ENCODE results near the gene RTN4RL2.

Gene RTN4RL2

DNA sequence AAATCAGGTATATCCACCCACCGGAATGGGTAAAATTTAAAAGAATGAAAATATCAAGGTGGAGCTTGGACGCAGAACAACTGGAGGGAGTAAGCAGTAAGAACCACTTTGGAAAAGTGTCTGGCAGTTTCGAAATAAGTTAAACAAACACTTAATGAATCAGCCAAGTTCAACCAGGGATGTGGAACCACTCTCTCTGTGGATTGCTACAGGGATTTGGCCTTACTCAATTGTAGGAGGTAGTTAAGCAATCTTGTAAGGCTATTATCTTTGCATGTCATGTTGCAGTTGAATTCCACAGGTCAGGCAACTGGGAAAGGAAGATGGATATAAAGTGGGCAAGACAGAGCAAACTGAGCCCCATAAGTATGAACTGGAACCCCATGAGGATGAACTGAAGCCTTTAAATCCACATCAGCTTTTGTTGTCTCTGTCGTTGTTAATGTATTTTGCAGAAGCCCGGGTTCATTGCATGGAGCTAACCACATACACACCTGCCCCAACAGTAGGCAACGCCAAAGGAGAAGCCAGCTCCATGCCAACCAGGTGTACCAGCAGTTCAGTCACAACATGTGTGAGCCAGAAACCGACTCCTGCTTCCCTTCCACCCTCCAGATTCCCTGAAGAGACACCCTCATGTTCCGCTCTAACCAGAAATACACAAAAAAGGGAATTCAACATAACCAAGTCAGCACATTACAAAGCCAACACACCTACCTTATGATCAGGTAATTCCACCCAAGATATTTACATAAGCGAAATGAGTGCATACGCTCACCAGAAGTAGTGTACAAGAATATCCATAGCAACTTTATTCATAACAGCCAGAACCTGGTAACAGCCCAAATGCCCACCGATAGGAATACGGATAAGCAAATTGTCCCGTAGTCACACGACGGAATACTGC is 25.4 kb upstream of the RTN4RL2 start:
- H3K4me1 ChIP-seq (ENCODE audit: control insufficient read depth, low read depth, low read length) = no peaks in the 10 kb centered on the region
- no peak overlapping the region for H3K27ac ChIP-seq (ENCODE audit: low read depth, low read length)
- H4K8ac ChIP-seq (ENCODE audit: low read depth, low read length) = no peak overlapping the region
- H3K79me2 ChIP-seq (ENCODE audit: control insufficient read depth, insufficient read depth, low read length) = no peaks in the 10 kb centered on the region
- H3K4ac ChIP-seq (ENCODE audit: low read depth, low read length) = no peak overlapping the region
- no peak overlapping the region for H3K23ac ChIP-seq (ENCODE audit: low read length)
- H3K4me3 ChIP-seq (ENCODE audit: low read length) = no peak overlapping the region
- no peak overlapping the region for H3K9ac ChIP-seq (ENCODE audit: low read length)
- WGBS (ENCODE audit: extremely low coverage, insufficient coverage, low lambda C conversion rate) = no CpG with 5 or more reads among the region's 15 CpGs
- no peaks in the 10 kb centered on the region for H3K36me3 ChIP-seq (ENCODE audit: control insufficient read depth, insufficient read depth, low read length)
- H3K4me2 ChIP-seq (ENCODE audit: low read length) = no peak overlapping the region
- no peak overlapping the region for H2BK5ac ChIP-seq (ENCODE audit: low read length)
- H2BK120ac ChIP-seq (ENCODE audit: low read depth, low read length) = no peak overlapping the region
- H3K27me3 ChIP-seq (ENCODE audit: insufficient read depth, low read length, poor library complexity) = no peaks in the 10 kb centered on the region
- no peak overlapping the region for H4K5ac ChIP-seq (ENCODE audit: low read length)
- no peak overlapping the region for H2AK5ac ChIP-seq (ENCODE audit: low read length)
- no peak overlapping the region for H2BK15ac ChIP-seq (replicated peaks; ENCODE audit: low read depth)
- H3K79me1 ChIP-seq (ENCODE audit: low read length) = no peaks in the 10 kb centered on the region
- H3K18ac ChIP-seq (ENCODE audit: low read length) = no peak overlapping the region
- no peak for DNase-seq
- peak overlapping the region; percentile 15 for H3K56ac ChIP-seq (ENCODE audit: low read length)

DNA sequence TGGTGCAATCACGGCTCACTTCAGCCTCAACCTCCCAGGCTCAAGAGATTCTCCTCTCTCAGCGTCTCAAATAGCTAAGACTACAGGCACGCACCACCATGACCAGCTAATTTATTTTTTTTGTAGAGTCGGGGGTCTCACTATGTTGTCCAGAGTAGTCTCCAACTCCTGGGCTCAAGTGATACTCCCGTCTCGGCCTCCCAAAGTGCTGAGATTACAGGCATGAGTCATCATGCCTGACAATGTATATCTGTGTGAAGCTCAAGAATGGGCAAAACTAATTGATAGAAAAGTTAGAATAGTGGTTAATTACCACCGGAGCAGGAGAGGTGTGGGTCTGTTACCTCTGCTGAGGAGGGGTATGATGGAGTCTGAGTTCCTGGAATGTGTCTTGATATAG is 24.3 kb upstream of the RTN4RL2 start:
- Histone ChIP-seq H3K23ac (ENCODE audit: low read length) (no peak overlapping the region), H3K4me3 (ENCODE audit: low read length) (no peak overlapping the region)

DNA sequence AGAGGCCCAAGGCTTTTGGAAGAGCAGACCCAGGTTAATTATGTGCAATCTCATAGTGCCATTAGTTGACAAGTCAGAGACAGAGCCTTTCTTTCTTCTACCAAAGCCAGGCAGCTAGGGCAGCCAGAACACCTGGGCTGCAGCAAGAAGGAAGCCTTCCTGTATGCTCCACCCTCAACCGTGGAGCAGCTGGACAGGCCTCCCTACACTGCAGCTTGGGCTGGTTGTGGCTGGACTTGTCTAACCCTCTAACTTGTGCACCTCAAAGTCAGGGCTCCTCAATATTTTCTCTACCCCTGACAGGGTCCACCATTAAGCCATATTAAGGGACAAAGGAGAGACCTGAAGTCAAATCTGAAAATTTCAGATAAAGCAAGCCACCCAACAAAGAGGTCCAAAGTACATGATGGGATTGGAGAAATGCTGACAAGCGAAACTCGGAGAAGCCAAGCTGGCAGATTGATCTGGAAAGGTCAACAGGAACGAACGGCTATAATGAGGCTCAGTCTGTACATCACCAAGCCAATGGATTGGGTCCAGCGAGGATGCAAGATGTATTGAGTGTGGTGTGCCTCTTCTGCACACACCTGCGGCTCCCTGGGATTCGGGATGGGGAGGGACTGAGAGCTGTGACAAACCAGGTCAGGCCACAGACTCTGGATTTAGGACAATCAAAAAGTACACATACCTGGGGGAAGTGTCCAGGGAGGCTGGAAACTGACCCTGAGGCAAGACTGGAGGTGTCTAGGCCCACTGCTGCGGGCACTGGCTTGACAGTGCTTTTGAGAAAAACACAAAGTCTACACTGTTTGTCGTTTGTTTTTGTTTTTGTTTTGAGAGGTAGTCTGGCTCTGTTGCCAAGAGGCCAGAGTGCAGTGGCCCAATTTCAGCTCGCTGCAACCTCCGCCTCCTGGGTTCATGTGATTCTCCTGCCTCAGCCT is 21.7 kb upstream of the RTN4RL2 start:
- H3K56ac ChIP-seq (ENCODE audit: low read length) = no peak overlapping the region
- no peak overlapping the region for H3K4ac ChIP-seq (ENCODE audit: low read depth, low read length)
- no peak overlapping the region for H2BK15ac ChIP-seq (replicated peaks; ENCODE audit: low read depth)
- no peak overlapping the region for H3K9ac ChIP-seq (ENCODE audit: low read length)
- H2BK5ac ChIP-seq (ENCODE audit: low read length) = no peak overlapping the region
- no peak overlapping the region for H3K23ac ChIP-seq (ENCODE audit: low read length)
- no peak overlapping the region for H2AK5ac ChIP-seq (ENCODE audit: low read length)
- DNase-seq = no peak
- H3K4me2 ChIP-seq (ENCODE audit: low read length) = no peak overlapping the region
- no peaks in the 10 kb centered on the region for H3K79me2 ChIP-seq (ENCODE audit: control insufficient read depth, insufficient read depth, low read length)
- H3K27me3 ChIP-seq (ENCODE audit: insufficient read depth, low read length, poor library complexity) = peaks cover 2% of the 10 kb centered on the region
- H3K18ac ChIP-seq (ENCODE audit: low read length) = no peak overlapping the region
- H3K4me1 ChIP-seq (ENCODE audit: control insufficient read depth, low read depth, low read length) = no peaks in the 10 kb centered on the region
- no CpG with 5 or more reads among the region's 12 CpGs for WGBS (ENCODE audit: extremely low coverage, insufficient coverage, low lambda C conversion rate)
- H3K79me1 ChIP-seq (ENCODE audit: low read length) = no peaks in the 10 kb centered on the region
- no peak overlapping the region for H3K27ac ChIP-seq (ENCODE audit: low read depth, low read length)
- no peak overlapping the region for H4K5ac ChIP-seq (ENCODE audit: low read length)
- H2BK120ac ChIP-seq (ENCODE audit: low read depth, low read length) = no peak overlapping the region
- no peak overlapping the region for H4K8ac ChIP-seq (ENCODE audit: low read depth, low read length)
- H3K36me3 ChIP-seq (ENCODE audit: control insufficient read depth, insufficient read depth, low read length) = no peaks in the 10 kb centered on the region
- no peak overlapping the region for H3K4me3 ChIP-seq (ENCODE audit: low read length)

More for the DNA sequence above, 24.3 kb upstream of the RTN4RL2 start:
- Histone ChIP-seq H3K56ac (ENCODE audit: low read length) (no peak overlapping the region), H3K9ac (ENCODE audit: low read length) (no peak overlapping the region), H4K8ac (ENCODE audit: low read depth, low read length) (no peak overlapping the region), H3K79me2 (ENCODE audit: control insufficient read depth, insufficient read depth, low read length) (no peaks in the 10 kb centered on the region), H2BK15ac (replicated peaks; ENCODE audit: low read depth) (no peak overlapping the region), H2BK5ac (ENCODE audit: low read length) (no peak overlapping the region), H3K79me1 (ENCODE audit: low read length) (no peaks in the 10 kb centered on the region), H3K18ac (ENCODE audit: low read length) (no peak overlapping the region), H2BK120ac (ENCODE audit: low read depth, low read length) (no peak overlapping the region), H4K5ac (ENCODE audit: low read length) (no peak overlapping the region), H3K4me1 (ENCODE audit: control insufficient read depth, low read depth, low read length) (no peaks in the 10 kb centered on the region), H3K4ac (ENCODE audit: low read depth, low read length) (no peak overlapping the region), H3K4me2 (ENCODE audit: low read length) (no peak overlapping the region), H3K27ac (ENCODE audit: low read depth, low read length) (no peak overlapping the region), H3K36me3 (ENCODE audit: control insufficient read depth, insufficient read depth, low read length) (no peaks in the 10 kb centered on the region), H2AK5ac (ENCODE audit: low read length) (no peak overlapping the region), H3K27me3 (ENCODE audit: insufficient read depth, low read length, poor library complexity) (peaks cover under 1% of the 10 kb centered on the region)
- no peak for DNase-seq
- no CpG with 5 or more reads among the region's 7 CpGs for WGBS (ENCODE audit: extremely low coverage, insufficient coverage, low lambda C conversion rate)

DNA sequence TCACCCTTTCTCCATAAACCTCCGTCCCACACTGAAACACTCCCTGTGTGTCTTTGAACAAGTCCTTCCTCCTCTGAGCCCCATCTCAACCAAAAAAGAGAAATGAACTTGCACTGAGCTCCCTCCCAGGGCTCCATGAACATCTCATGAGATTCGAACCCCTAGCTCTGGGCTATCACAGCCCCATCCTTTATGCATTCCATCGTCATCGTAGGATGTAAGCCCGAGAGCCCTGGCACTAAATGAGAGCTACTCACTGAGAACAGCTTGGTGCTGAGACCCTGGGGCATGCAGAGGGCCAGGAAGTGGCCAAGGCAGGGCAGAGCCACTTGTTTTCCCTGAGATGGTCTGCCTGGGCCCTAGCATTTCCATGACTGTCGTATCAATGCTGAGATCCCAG is 20.5 kb upstream of the RTN4RL2 start:
- H3K4ac ChIP-seq (ENCODE audit: low read depth, low read length) = no peak overlapping the region
- no peak overlapping the region for H2BK120ac ChIP-seq (ENCODE audit: low read depth, low read length)
- H3K18ac ChIP-seq (ENCODE audit: low read length) = no peak overlapping the region
- no peak overlapping the region for H4K8ac ChIP-seq (ENCODE audit: low read depth, low read length)
- peaks cover 2% of the 10 kb centered on the region for H3K27me3 ChIP-seq (ENCODE audit: insufficient read depth, low read length, poor library complexity)
- no peak overlapping the region for H4K5ac ChIP-seq (ENCODE audit: low read length)
- H3K4me1 ChIP-seq (ENCODE audit: control insufficient read depth, low read depth, low read length) = no peaks in the 10 kb centered on the region
- H3K79me2 ChIP-seq (ENCODE audit: control insufficient read depth, insufficient read depth, low read length) = no peaks in the 10 kb centered on the region
- WGBS (ENCODE audit: extremely low coverage, insufficient coverage, low lambda C conversion rate) = no CpG with 5 or more reads among the region's 6 CpGs
- H3K4me2 ChIP-seq (ENCODE audit: low read length) = no peak overlapping the region
- no peak for DNase-seq
- H2AK5ac ChIP-seq (ENCODE audit: low read length) = no peak overlapping the region
- no peak overlapping the region for H3K23ac ChIP-seq (ENCODE audit: low read length)
- no peak overlapping the region for H2BK5ac ChIP-seq (ENCODE audit: low read length)
- H3K36me3 ChIP-seq (ENCODE audit: control insufficient read depth, insufficient read depth, low read length) = no peaks in the 10 kb centered on the region
- no peak overlapping the region for H3K56ac ChIP-seq (ENCODE audit: low read length)
- H3K9ac ChIP-seq (ENCODE audit: low read length) = no peak overlapping the region
- no peak overlapping the region for H3K4me3 ChIP-seq (ENCODE audit: low read length)
- H3K79me1 ChIP-seq (ENCODE audit: low read length) = no peaks in the 10 kb centered on the region
- no peak overlapping the region for H3K27ac ChIP-seq (ENCODE audit: low read depth, low read length)
- no peak overlapping the region for H2BK15ac ChIP-seq (replicated peaks; ENCODE audit: low read depth)

DNA sequence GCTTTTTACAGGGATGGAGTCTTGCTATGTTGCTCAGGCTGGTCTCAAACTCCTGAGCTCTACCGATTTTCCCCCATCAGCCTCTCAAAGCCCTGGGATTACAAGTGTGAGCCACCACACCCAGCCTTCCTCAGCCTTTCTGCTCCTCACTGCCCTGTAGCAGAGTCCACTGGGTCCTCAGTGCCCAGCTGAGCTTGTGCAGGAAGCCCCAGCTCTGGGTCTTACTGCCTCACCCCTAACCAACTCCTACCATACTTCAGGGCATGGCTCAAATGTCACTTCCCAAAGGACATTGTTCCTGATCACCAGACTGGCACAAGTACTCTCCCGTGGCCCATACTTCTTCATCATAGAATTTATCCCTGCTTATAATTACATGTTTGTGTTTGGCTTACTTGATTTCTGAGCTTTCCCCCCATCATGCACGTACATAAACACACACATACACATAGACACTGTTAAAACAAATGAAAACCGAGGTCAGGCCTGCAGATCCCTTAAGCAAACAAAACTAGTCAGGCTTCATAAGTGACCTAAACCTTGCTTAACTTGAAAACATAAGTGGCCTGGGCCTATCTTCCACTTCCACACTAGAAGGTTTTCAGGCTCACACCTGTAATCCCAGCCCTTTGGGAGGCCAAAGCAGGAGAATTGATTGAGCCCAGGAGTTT is 19.4 kb upstream of the RTN4RL2 start:
- Histone ChIP-seq H3K4ac (ENCODE audit: low read depth, low read length) (no peak overlapping the region), H2AK5ac (ENCODE audit: low read length) (no peak overlapping the region), H3K56ac (ENCODE audit: low read length) (no peak overlapping the region), H2BK120ac (ENCODE audit: low read depth, low read length) (no peak overlapping the region), H3K4me3 (ENCODE audit: low read length) (no peak overlapping the region), H2BK15ac (replicated peaks; ENCODE audit: low read depth) (no peak overlapping the region), H4K8ac (ENCODE audit: low read depth, low read length) (no peak overlapping the region), H3K27me3 (ENCODE audit: insufficient read depth, low read length, poor library complexity) (peaks cover 2% of the 10 kb centered on the region), H2BK5ac (ENCODE audit: low read length) (no peak overlapping the region), H3K4me2 (ENCODE audit: low read length) (no peak overlapping the region), H3K4me1 (ENCODE audit: control insufficient read depth, low read depth, low read length) (no peaks in the 10 kb centered on the region), H3K79me1 (ENCODE audit: low read length) (no peaks in the 10 kb centered on the region), H3K9ac (ENCODE audit: low read length) (no peak overlapping the region), H3K36me3 (ENCODE audit: control insufficient read depth, insufficient read depth, low read length) (no peaks in the 10 kb centered on the region), H3K79me2 (ENCODE audit: control insufficient read depth, insufficient read depth, low read length) (no peaks in the 10 kb centered on the region), H3K23ac (ENCODE audit: low read length) (no peak overlapping the region), H4K5ac (ENCODE audit: low read length) (no peak overlapping the region), H3K27ac (ENCODE audit: low read depth, low read length) (no peak overlapping the region), H3K18ac (ENCODE audit: low read length) (no peak overlapping the region)
- DNase-seq = no peak
- no CpG with 5 or more reads among the region's 4 CpGs for WGBS (ENCODE audit: extremely low coverage, insufficient coverage, low lambda C conversion rate)
